Mucosa of rectum (tissue), 2 donors: ENCODE measurements around the gene TCOF1.

Experiments
- H3K27ac ChIP-seq, 2 donors: one replicate each; pipeline ENCODE4 v1.7.0; 2013; ENCODE audit warnings: inconsistent platforms in 2 of 2, low read depth in 2 of 2, low read length in 2 of 2
- H3K27me3 ChIP-seq, 2 donors: one replicate each; pipeline ENCODE4 v1.7.0; 2013; ENCODE audit warnings: low read length in 2 of 2; ENCODE audit not compliant: control insufficient read depth in 2 of 2, insufficient read depth in 2 of 2
- H3K36me3 ChIP-seq, 2 donors: one replicate each; pipeline ENCODE4 v1.7.0; 2013; ENCODE audit warnings: low read length in 2 of 2; ENCODE audit not compliant: control insufficient read depth in 2 of 2, insufficient read depth in 2 of 2
- H3K4me1 ChIP-seq, 2 donors: one replicate each; pipeline ENCODE4 v1.7.0; 2013; ENCODE audit warnings: low read length in 2 of 2, mild to moderate bottlenecking in 1 of 2; ENCODE audit not compliant: control insufficient read depth in 2 of 2, insufficient read depth in 2 of 2
- H3K4me3 ChIP-seq, 2 donors: one replicate each; pipeline ENCODE4 v1.7.0; 2013; ENCODE audit warnings: low read length in 2 of 2
- H3K9ac ChIP-seq, 2 donors: one replicate each; pipeline ENCODE4 v1.7.0; 2013; ENCODE audit warnings: low read length in 2 of 2, low read depth in 1 of 2, mild to moderate bottlenecking in 1 of 2
- H3K9me3 ChIP-seq, 2 donors: one replicate each; pipeline ENCODE4 v1.7.0; 2013; ENCODE audit warnings: low read length in 2 of 2; ENCODE audit not compliant: control insufficient read depth in 2 of 2
- donor health status: healthy.
- donor health status: Normal muscosa, but diverticular disease.

TCOF1 gene

GRCh38 chr5:150397146-150397781 lies 39.8 kb downstream of the TCOF1 start:
- H3K27me3 ChIP-seq: no peaks in the 10 kb centered on the region
- no peak overlapping the region for H3K4me3 ChIP-seq
- H3K9me3 ChIP-seq: no peaks in the 10 kb centered on the region
- H3K27ac ChIP-seq: no peak overlapping the region
- no peaks in the 10 kb centered on the region for H3K4me1 ChIP-seq
- H3K36me3 ChIP-seq: peaks cover 46 to 65% of the 10 kb centered on the region in 2 donors
- H3K9ac ChIP-seq: no peak overlapping the region

- Histone ChIP-seq H3K4me3 (no peak overlapping the region), H3K27me3 (no peaks in the 10 kb centered on the region), H3K4me1 (no peaks in the 10 kb centered on the region), H3K9ac (no peak overlapping the region), H3K27ac (no peak overlapping the region), H3K9me3 (no peaks in the 10 kb centered on the region), H3K36me3 (peaks cover 49 to 66% of the 10 kb centered on the region in 2 donors)
Measured at GRCh38 chr5:150397782-150398721, 40.6 kb downstream of the TCOF1 start.

DNA sequence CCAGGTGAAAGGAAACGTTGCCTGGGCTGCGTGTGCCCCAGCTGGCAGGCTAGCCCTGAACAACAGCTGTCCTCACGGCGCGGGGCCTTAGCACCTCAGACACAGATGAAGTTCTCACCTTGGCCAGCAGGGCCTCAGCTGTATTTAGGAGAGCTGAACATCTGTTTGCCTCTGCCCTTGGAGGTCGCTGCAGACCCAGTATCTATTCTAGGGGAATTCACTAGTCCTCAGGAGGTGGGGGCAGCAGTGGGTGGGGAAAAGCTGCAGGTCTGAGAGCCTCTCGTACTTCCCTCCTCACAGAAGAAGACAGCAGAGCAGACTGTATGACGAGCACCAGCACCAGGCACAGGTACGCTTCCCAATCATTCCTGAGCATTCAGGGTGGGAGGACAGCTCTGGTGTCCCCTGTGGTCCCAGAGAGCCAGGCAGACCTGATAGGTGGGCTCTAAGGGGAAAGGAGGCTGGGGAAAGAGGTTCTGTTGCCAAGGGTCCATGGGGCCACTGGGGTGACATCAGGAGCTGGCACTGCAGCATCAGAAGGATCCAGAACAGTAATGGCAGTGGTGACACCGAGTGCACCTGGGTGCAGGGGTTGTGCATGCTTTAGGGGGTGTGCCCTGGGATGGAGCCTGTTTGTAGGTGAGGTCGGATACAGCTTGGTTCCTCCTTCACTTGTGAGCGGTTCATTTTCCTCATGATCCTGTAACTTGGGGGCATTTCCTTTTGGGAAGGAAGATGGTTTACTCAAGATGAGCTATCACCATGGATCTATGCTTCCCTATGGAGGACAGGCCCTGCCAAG lies 41.4 kb downstream of the TCOF1 start:
- Histone ChIP-seq H3K36me3 (peaks cover 47 to 61% of the 10 kb centered on the region in 2 donors), H3K4me1 (no peaks in the 10 kb centered on the region), H3K27ac (no peak overlapping the region), H3K4me3 (no peak overlapping the region), H3K9ac (no peak overlapping the region), H3K9me3 (no peaks in the 10 kb centered on the region), H3K27me3 (no peaks in the 10 kb centered on the region)

DNA sequence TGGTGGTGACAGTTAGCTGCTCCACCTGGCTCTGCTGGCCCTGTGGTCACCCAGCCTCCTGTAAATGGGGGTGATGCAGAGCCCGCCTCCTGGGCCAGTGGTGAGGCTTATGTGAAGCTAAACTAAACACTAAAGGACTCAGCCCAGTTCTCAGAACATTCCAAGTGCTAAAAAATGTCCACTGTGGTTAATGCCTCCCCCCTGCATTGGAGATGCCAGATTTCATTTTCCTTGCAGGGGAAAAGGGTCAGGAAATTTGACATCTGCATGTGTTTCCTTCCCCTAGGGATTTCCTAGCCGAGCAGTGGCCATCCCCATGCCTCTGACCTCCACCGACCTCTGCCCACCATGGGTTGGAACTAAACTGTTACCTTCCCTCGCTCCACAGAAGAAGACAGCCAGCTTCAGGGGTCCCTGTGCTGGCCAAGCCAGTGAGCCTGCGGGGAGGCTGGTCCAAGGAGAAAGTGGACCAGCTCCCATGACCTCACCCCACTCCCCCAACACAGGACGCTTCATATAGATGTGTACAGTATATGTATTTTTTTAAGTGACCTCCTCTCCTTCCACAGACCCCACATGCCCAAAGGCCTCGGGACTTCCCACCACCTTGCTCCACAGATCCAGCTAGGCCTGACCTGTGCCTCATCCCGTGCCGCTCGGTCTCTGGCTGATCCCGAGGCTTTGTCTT lies 42.2 kb downstream of the TCOF1 start:
- no peak overlapping the region for H3K4me3 ChIP-seq
- H3K4me1 ChIP-seq: no peaks in the 10 kb centered on the region
- H3K36me3 ChIP-seq: peaks cover 42 to 56% of the 10 kb centered on the region in 2 donors
- no peak overlapping the region for H3K9ac ChIP-seq
- no peak overlapping the region for H3K27ac ChIP-seq
- H3K27me3 ChIP-seq: no peaks in the 10 kb centered on the region
- H3K9me3 ChIP-seq: no peaks in the 10 kb centered on the region

DNA sequence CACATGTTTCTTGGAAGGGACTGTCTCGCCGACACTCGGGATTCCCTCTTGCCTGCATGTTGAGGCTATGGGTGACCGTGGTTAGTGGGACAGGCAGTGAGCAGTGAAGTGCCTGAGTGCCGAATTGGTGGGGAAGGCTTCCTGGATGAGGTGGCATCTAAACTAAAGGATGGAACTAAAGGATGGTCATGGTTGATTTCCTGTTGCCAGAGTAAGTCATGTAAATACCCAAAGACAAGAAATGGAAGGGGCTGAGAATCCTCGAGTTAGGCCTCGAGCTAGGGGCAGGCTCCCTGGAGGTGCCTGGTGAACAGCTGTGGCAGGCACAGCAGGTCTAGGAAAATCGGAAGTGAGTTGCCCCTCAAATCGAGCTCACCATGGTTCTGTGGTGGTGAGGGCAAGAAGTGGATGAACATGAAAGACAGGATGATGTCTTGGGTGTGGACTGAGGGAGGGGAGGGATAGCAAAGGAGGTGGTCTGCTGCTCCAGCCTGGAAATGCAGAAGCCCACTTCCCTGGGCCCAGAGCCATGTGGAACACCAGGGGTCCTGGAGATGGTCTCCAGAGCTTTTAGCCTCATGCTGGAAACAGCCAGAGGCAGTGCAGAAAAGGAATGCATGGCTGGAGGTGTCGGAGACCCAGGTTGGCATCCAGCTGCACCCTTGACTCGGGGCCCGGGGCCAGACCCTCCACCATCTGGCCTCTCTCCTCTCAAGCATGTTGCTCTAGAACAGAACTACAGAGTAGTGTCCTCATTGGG lies 43.0 kb downstream of the TCOF1 start:
- no peak overlapping the region for H3K4me3 ChIP-seq
- H3K9ac ChIP-seq: no peak overlapping the region
- peaks cover 38 to 61% of the 10 kb centered on the region in 2 donors for H3K36me3 ChIP-seq
- H3K27me3 ChIP-seq: no peaks in the 10 kb centered on the region
- H3K4me1 ChIP-seq: no peaks in the 10 kb centered on the region
- no peaks in the 10 kb centered on the region for H3K9me3 ChIP-seq
- no peak overlapping the region for H3K27ac ChIP-seq

GRCh38 chr5:150401076-150401375 lies 43.5 kb downstream of the TCOF1 start:
- no peaks in the 10 kb centered on the region for H3K4me1 ChIP-seq
- no peak overlapping the region for H3K9ac ChIP-seq
- no peak overlapping the region for H3K27ac ChIP-seq
- no peaks in the 10 kb centered on the region for H3K9me3 ChIP-seq
- no peaks in the 10 kb centered on the region for H3K27me3 ChIP-seq
- H3K4me3 ChIP-seq: no peak overlapping the region
- peaks cover 36 to 60% of the 10 kb centered on the region in 2 donors for H3K36me3 ChIP-seq

- no peak overlapping the region for H3K9ac ChIP-seq
- no peak overlapping the region for H3K27ac ChIP-seq
- H3K9me3 ChIP-seq: no peaks in the 10 kb centered on the region
- H3K4me1 ChIP-seq: no peaks in the 10 kb centered on the region
- H3K27me3 ChIP-seq: no peaks in the 10 kb centered on the region
- H3K4me3 ChIP-seq: no peak overlapping the region
- H3K36me3 ChIP-seq: peaks cover 32 to 62% of the 10 kb centered on the region in 2 donors
Measured at GRCh38 chr5:150401376-150402228, 44.1 kb downstream of the TCOF1 start.

DNA sequence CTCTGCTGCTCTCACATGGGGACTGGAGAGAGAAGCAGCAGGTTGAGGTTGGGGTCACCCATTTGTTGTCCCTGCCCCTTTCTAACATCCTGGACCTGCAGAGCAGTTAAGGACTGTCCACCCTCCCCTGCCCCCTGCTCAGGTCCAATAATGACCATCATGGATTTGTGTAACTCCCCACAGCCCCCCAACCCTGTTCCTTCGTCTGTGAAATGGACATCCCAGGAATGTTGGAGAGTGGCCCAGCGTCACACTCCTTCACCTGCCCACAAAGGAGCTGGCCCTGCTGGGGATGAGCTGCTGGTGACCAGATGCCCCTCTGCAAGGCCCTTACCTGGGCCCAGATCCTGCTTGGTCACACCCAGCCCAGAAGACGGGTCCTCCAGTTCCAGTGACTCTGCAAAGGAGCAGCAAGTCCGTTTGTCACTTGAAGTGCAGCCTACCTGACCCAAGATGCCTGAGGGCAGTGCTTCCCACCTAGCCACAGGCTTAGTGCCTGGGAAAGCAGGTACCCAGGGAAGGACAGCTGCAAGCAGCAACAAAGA lies 44.8 kb downstream of the TCOF1 start:
- Histone ChIP-seq H3K36me3 (peaks cover 29 to 63% of the 10 kb centered on the region in 2 donors), H3K9ac (no peak overlapping the region), H3K27ac (no peak overlapping the region), H3K27me3 (no peaks in the 10 kb centered on the region), H3K4me1 (peaks cover 0 to 2% of the 10 kb centered on the region in 2 donors), H3K9me3 (no peaks in the 10 kb centered on the region), H3K4me3 (no peak overlapping the region)
